Panc1 (cell line): Measurements from ENCODE around the gene SEMA3B. TPM values are rescaled to one million over a fixed set of nuclear protein-coding genes. Genes with fewer than 3 reads are reported as not detected.

Source experiments
- ATAC-seq: fragments of 200-7000 bp; cut with Tn5 transposase; 2 replicates; pipeline ENCODE4 v1.9.1; 2020; ENCODE audit warnings: mild to moderate bottlenecking, moderate library complexity
- BruUV-seq: library from RNA; stranded (reverse); fragments of 400-500 nt; replicated peaks from 2 replicates; lab custom pipeline; 2021; lab: Mats Ljungman, UMichigan
- CTCF ChIA-PET: fragments of 300-600 bp; sonication (Branson Sonifier 250); formaldehyde crosslinking; loops from one replicate; lab custom pipeline; 2022; ENCODE audit warnings: antibody characterized with exemption; lab: Charles Lee
- POLR2A ChIA-PET: fragments of 300-600 bp; sonication (Branson Sonifier 250); formaldehyde crosslinking; loops from one replicate; lab custom pipeline; 2022; ENCODE audit warnings: antibody characterized with exemption; lab: Charles Lee
- DNase-seq: peaks from one replicate; pipeline ENCODE4 v3.0.0-alpha.2; 2010; ENCODE audit warnings: low read depth, low spot score
- H3K27ac ChIP-seq: 2 replicates; pipeline ENCODE4 v1.5.1; 2011; ENCODE audit warnings: mild to moderate bottlenecking, low read length, inconsistent platforms
- H3K27me3 ChIP-seq: fragments of 200-500 bp; sonication (Bioruptor generic); 2 replicates; pipeline ENCODE4 v1.6.0; 2014; ENCODE audit warnings: low read length, inconsistent platforms; ENCODE audit not compliant: control insufficient read depth, insufficient read depth
- H3K36me3 ChIP-seq: fragments of 200-500 bp; sonication (Bioruptor generic); 2 replicates; pipeline ENCODE4 v1.5.1; 2014; ENCODE audit warnings: inconsistent platforms, mild to moderate bottlenecking, low read length, moderate library complexity; ENCODE audit not compliant: control insufficient read depth, insufficient read depth
- H3K4me1 ChIP-seq: 2 replicates; pipeline ENCODE4 v1.5.1; 2011; ENCODE audit warnings: inconsistent platforms, mild to moderate bottlenecking, low read length, moderate library complexity; ENCODE audit not compliant: control insufficient read depth, insufficient read depth
- H3K4me3 ChIP-seq, 2 experiments: 2 replicates each; pipeline ENCODE4 v1.5.1; 2011 to 2012; ENCODE audit warnings: low read depth in 2 of 2, low read length in 2 of 2, mild to moderate bottlenecking in 2 of 2, inconsistent platforms in 1 of 2, moderate library complexity in 1 of 2
- H3K9me3 ChIP-seq: fragments of 200-500 bp; sonication (Bioruptor generic); 2 replicates; pipeline ENCODE4 v1.5.1; 2014; ENCODE audit warnings: low read depth, mild to moderate bottlenecking, inconsistent platforms, low read length, moderate library complexity; ENCODE audit not compliant: control insufficient read depth, insufficient read depth
- CTCF ChIP-seq: fragments of 450-650 bp; IDR thresholded peaks from 2 replicates; pipeline ENCODE4 v1.5.1; 2017; ENCODE audit warnings: mild to moderate bottlenecking
- POLR2AphosphoS5 ChIP-seq: IDR thresholded peaks from 2 replicates; pipeline ENCODE4 v1.6.1; 2012; ENCODE audit warnings: mild to moderate bottlenecking, low read depth, low read length, moderate library complexity
- SIN3A ChIP-seq: IDR thresholded peaks from 2 replicates; pipeline ENCODE4 v1.6.1; 2012; ENCODE audit warnings: low read depth, mild to moderate bottlenecking, low read length, moderate library complexity, borderline replicate concordance; ENCODE audit not compliant: insufficient read depth
- TCF7L2 ChIP-seq: IDR thresholded peaks from 2 replicates; pipeline ENCODE4 v1.6.1; 2011; ENCODE audit warnings: mild to moderate bottlenecking, low read depth, low read length, inconsistent platforms
- in situ Hi-C: cut with HindIII; loops from 2 replicates; pipeline ENCODE4 v1.10.0; 2016; ENCODE audit warnings: low sequenced_read_pairs, low pct_unique_long_range_greater_than_20kb
- intact Hi-C: fragments of 100-400 bp; cut with micrococcal nuclease; formaldehyde crosslinking; loops from one replicate; pipeline ENCODE4 v1.10.0; 2022; ENCODE audit not compliant: unreplicated experiment
- total RNA-seq: library from RNA; stranded (reverse); gene quantifications from one replicate; pipeline ENCODE4 v1.2.1, GENCODE V29; 2021; ENCODE audit not compliant: unreplicated experiment
- TF ChIP-seq, protein P1 (sequence below), 2 experiments: IDR thresholded peaks; 2 replicates each; pipeline ENCODE4 v1.6.1; 2011 to 2012; ENCODE audit warnings: low read depth in 2 of 2, control low read depth in 1 of 2, low read length in 1 of 2, mild to moderate bottlenecking in 1 of 2, moderate library complexity in 1 of 2; ENCODE audit not compliant: insufficient read depth in 1 of 2

Gene SEMA3B
- total RNA-seq, 1 experiment from 2014 or later: 1.4 TPM

DNA sequence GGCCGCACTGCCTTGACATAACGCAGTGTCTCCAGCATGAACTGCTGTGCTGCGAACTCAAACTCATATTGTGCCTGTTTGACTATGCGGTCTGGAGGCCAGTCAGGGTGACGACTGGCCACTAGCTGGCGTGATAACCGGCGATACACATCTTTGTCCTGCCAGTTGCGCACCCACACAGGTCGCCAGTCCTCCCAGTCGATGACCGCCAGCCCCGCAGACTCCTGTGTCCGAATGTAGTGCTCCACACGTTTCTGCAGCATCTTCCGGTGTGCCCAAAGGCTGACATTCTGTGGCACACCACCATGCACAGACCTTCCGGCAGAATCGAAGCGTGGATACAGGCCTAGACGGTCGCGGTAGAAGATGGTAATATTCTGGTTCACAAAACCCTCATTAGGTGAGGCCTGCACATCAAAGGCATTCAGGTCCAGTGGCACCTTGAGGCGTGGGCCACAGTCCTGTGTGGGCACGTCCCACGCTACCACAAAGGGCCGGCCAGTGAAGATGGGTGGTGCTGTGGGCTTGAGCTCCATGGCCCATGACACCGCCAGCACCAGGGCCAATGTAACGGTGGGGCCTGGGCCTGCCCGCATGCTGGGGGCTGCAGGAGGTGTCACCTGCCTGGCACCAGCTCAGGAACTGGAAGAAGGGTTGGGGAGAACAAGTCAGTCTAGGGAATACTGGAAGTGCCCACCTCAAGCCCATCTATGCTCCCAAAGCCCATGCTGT, 51.1 kb downstream of the SEMA3B start:
- in situ Hi-C loops: no loop called here
- Histone ChIP-seq H3K4me1 (peaks cover 23% of the 10 kb centered on the region), H3K36me3 (no peaks in the 10 kb centered on the region; the same call in 1 of the 2 replicates), H3K27me3 (no peaks in the 10 kb centered on the region), H3K9me3 (no peaks in the 10 kb centered on the region), H3K4me3 (peak overlapping the region; percentile 82 to 93), H3K27ac (peak overlapping the region; percentile 92)
- ATAC-seq: no peak
- ChIA-PET POLR2A (interaction anchor here (0.6 kb wide), 1 partner anchor 218 kb away, joined by 3 read pairs; no protein-coding TSS in a partner anchor), CTCF (no interaction called here)
- intact Hi-C loops: no loop called here
- TF ChIP-seq TCF7L2 (no peak), CTCF (peak; percentile 20; the same call in 1 of the 2 replicates)
- BruUV-seq: no TSS peak
- no peak for DNase-seq

DNA sequence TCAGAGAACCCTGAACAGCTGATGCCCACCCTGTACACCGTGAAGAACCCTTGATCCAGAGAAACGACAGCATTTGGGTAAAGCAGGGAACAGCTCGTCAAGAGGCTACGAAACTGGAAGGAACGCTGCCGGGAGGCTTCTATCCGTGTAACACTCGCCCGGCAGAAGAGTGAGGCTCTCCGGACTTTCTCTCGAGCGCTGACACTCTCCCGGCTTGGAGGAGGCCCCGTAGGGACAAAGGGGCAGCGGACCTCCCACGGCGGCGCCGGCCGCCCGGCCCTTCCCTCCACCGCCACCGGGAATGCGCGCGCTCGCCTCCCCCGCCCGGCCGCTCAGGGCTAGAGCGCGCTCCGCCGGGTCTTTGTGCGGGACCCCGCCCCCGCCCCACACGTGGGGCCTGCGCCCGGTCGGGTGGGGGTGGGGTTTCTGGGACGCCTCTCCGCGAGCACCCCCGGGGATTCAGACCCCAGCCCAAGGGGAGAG, 51.9 kb downstream of the SEMA3B start:
- in situ Hi-C loops (no loop called here), intact Hi-C loops (no loop called here)
- no TSS peak for BruUV-seq
- Histone ChIP-seq H3K4me3 (peak overlapping the region; percentile 82 to 93), H3K27me3 (no peaks in the 10 kb centered on the region), H3K27ac (peak overlapping the region; percentile 92), H3K4me1 (peaks cover 23% of the 10 kb centered on the region), H3K9me3 (no peaks in the 10 kb centered on the region), H3K36me3 (no peaks in the 10 kb centered on the region; the same call in 1 of the 2 replicates)
- ChIA-PET CTCF (interaction anchor here (0.6 kb wide), 4 partner anchors 27 to 1617 kb away, joined by 3 to 9 read pairs (median 3); no protein-coding TSS in a partner anchor), POLR2A (no interaction called here)
- DNase-seq (no peak), ATAC-seq (peak; percentile 66)
- no peak for TF ChIP-seq POLR2AphosphoS5
- TF ChIP-seq SIN3A: no peak
- TF ChIP-seq, protein P1, sequence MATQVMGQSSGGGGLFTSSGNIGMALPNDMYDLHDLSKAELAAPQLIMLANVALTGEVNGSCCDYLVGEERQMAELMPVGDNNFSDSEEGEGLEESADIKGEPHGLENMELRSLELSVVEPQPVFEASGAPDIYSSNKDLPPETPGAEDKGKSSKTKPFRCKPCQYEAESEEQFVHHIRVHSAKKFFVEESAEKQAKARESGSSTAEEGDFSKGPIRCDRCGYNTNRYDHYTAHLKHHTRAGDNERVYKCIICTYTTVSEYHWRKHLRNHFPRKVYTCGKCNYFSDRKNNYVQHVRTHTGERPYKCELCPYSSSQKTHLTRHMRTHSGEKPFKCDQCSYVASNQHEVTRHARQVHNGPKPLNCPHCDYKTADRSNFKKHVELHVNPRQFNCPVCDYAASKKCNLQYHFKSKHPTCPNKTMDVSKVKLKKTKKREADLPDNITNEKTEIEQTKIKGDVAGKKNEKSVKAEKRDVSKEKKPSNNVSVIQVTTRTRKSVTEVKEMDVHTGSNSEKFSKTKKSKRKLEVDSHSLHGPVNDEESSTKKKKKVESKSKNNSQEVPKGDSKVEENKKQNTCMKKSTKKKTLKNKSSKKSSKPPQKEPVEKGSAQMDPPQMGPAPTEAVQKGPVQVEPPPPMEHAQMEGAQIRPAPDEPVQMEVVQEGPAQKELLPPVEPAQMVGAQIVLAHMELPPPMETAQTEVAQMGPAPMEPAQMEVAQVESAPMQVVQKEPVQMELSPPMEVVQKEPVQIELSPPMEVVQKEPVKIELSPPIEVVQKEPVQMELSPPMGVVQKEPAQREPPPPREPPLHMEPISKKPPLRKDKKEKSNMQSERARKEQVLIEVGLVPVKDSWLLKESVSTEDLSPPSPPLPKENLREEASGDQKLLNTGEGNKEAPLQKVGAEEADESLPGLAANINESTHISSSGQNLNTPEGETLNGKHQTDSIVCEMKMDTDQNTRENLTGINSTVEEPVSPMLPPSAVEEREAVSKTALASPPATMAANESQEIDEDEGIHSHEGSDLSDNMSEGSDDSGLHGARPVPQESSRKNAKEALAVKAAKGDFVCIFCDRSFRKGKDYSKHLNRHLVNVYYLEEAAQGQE (IDR thresholded peaks at IDR 0.05; ENCODE audit: insufficient read depth in 1 of 2, low read depth in 2 of 2, low read length in 1 of 2): no peak
- TF ChIP-seq CTCF: no peak
- no peak for TF ChIP-seq TCF7L2
